SK-N-SH (cell line): ENCODE results near the gene CDK14. TPM values are rescaled to one million over a fixed set of nuclear protein-coding genes. Genes with fewer than 3 reads are reported as not detected.

Experiments used
- CTCF ChIA-PET: fragments of 300-600, 350-600 bp; formaldehyde crosslinking; extraction: SDS; loops from one replicate; lab custom pipeline; 2021; lab: Yijun Ruan, JAX
- POLR2A ChIA-PET: fragments of 350-600 bp; sonication (Branson Sonifier 250); formaldehyde crosslinking; extraction: SDS; loops from one replicate; lab custom pipeline; 2020; ENCODE audit warnings: antibody characterized with exemption, inconsistent platforms; lab: Yijun Ruan, JAX
- DNase-seq: peaks from one replicate; pipeline ENCODE4 v3.0.0; 2012
- H2AFZ ChIP-seq: fragments of 200-600 bp; sonication (generic); 2 replicates; pipeline ENCODE4 v1.8.1; 2016; ENCODE audit warnings: antibody characterized with exemption, mild to moderate bottlenecking, low read depth
- H3F3A ChIP-seq: fragments of 200-600 bp; sonication (generic); replicated peaks from 2 replicates; pipeline ENCODE3; 2016; ENCODE audit warnings: antibody characterized with exemption, mild to moderate bottlenecking; ENCODE audit not compliant: insufficient read depth
- H3K27ac ChIP-seq, 2 experiments: fragments of 200-500 bp in 1 of 2; fragments of 200-600 bp in 1 of 2; sonication (Bioruptor generic) in 1 of 2; sonication (generic), shearing (Covaris generic) in 1 of 2; 2 replicates each; pipeline versions ENCODE4 v1.5.1 to v1.6.1; 2014 to 2016; ENCODE audit warnings: low read depth in 2 of 2, inconsistent platforms in 1 of 2, low read length in 1 of 2, mild to moderate bottlenecking in 1 of 2, mixed read lengths in 1 of 2
- H3K27me3 ChIP-seq: fragments of 200-600 bp; sonication (generic), shearing (Covaris generic); 2 replicates; pipeline ENCODE4 v1.6.1; 2016; ENCODE audit warnings: mixed run types; ENCODE audit not compliant: insufficient read depth
- H3K36me3 ChIP-seq, 2 experiments: fragments of 200-500 bp in 1 of 2; fragments of 200-600 bp in 1 of 2; sonication (Bioruptor generic) in 1 of 2; sonication (generic) in 1 of 2; replicated peaks in 1 of 2; 2 replicates each; pipeline versions ENCODE3 to v1.5.1; 2014 to 2016; ENCODE audit warnings: low read length in 1 of 2, mild to moderate bottlenecking in 1 of 2; ENCODE audit not compliant: insufficient read depth in 2 of 2, control insufficient read depth in 1 of 2
- H3K4me1 ChIP-seq, 2 experiments: fragments of 200-500 bp in 1 of 2; fragments of 200-600 bp in 1 of 2; sonication (Bioruptor generic) in 1 of 2; sonication (generic), shearing (Covaris generic) in 1 of 2; 2 replicates each; pipeline versions ENCODE4 v1.5.1 to v1.6.1; 2014 to 2016; ENCODE audit warnings: low read depth in 1 of 2, low read length in 1 of 2, mixed run types in 1 of 2; ENCODE audit not compliant: insufficient read depth in 2 of 2, control insufficient read depth in 1 of 2
- H3K4me2 ChIP-seq: fragments of 200-600 bp; sonication (generic), shearing (Covaris generic); 2 replicates; pipeline ENCODE4 v1.6.1; 2017; ENCODE audit warnings: mixed run types
- H3K4me3 ChIP-seq, 2 experiments: fragments of 200-500 bp in 1 of 2; fragments of 200-600 bp in 1 of 2; sonication (Bioruptor generic) in 1 of 2; sonication (generic), shearing (Covaris generic) in 1 of 2; 2 replicates each; pipeline versions ENCODE4 v1.5.1 to v1.8.1; 2014 to 2016; ENCODE audit warnings: low read depth in 2 of 2, inconsistent platforms in 1 of 2, low read length in 1 of 2, mild to moderate bottlenecking in 1 of 2, mixed read lengths in 1 of 2, moderate library complexity in 1 of 2
- H3K79me2 ChIP-seq: fragments of 200-600 bp; sonication (generic); 2 replicates; pipeline ENCODE4 v1.8.1; 2017; ENCODE audit warnings: mild to moderate bottlenecking; ENCODE audit not compliant: insufficient read depth
- H3K9ac ChIP-seq: fragments of 200-600 bp; sonication (generic); 2 replicates; pipeline ENCODE4 v1.6.1; 2017; ENCODE audit warnings: mixed run types
- H3K9me2 ChIP-seq: fragments of 200-600 bp; sonication (generic); 2 replicates; pipeline ENCODE4 v1.6.1; 2017; ENCODE audit warnings: mixed run types
- H3K9me3 ChIP-seq: fragments of 200-600 bp; sonication (generic); 2 replicates; pipeline ENCODE4 v1.6.1; 2017; ENCODE audit warnings: mixed run types, mild to moderate bottlenecking, moderate library complexity
- H4K20me1 ChIP-seq: fragments of 200-600 bp; sonication (generic); 2 replicates; pipeline ENCODE4 v1.6.1; 2017; ENCODE audit warnings: mild to moderate bottlenecking, mixed run types; ENCODE audit not compliant: insufficient read depth
- CHD2 ChIP-seq: fragments of 150-350 bp; IDR thresholded peaks from 2 replicates; pipeline ENCODE4 v1.6.1; 2018; ENCODE audit warnings: low read length; ENCODE audit not compliant: partially characterized antibody
- CTCF ChIP-seq: fragments of 200-600 bp; sonication (generic); IDR thresholded peaks from 2 replicates; pipeline ENCODE4 v1.6.1; 2017; ENCODE audit warnings: antibody characterized with exemption, mild to moderate bottlenecking, moderate library complexity
- EP300 ChIP-seq, 2 experiments: IDR thresholded peaks; 2 replicates each; pipeline versions ENCODE4 v1.4.0 to v1.6.1; 2012; ENCODE audit warnings: borderline replicate concordance in 1 of 2, low read depth in 1 of 2, low read length in 1 of 2
- EZH2phosphoT487 ChIP-seq: fragments of 200-600 bp; sonication (generic); IDR thresholded peaks from 2 replicates; pipeline ENCODE4 v1.6.1; 2017; ENCODE audit warnings: low read depth, mixed run types, mild to moderate bottlenecking, antibody characterized with exemption, moderate library complexity, borderline replicate concordance
- FOSL2 ChIP-seq: IDR thresholded peaks from 2 replicates; pipeline ENCODE4 v1.4.0; 2012; ENCODE audit warnings: low read depth, mild to moderate bottlenecking, moderate library complexity, borderline replicate concordance
- FOXM1 ChIP-seq: IDR thresholded peaks from 2 replicates; pipeline ENCODE4 v1.4.0; 2012; ENCODE audit warnings: low read depth, mild to moderate bottlenecking
- GABPA ChIP-seq: IDR thresholded peaks from 2 replicates; pipeline ENCODE4 v1.4.0; 2012; ENCODE audit warnings: low read depth, mild to moderate bottlenecking
- MEF2A ChIP-seq: IDR thresholded peaks from 2 replicates; pipeline ENCODE4 v1.4.0; 2012; ENCODE audit warnings: low read depth, borderline replicate concordance
- MXI1 ChIP-seq: IDR thresholded peaks from 2 replicates; pipeline ENCODE4 v1.6.1; 2012; ENCODE audit warnings: mild to moderate bottlenecking, low read depth, low read length, improper control_type of control experiment
- POLR2AphosphoS5 ChIP-seq: IDR thresholded peaks from 2 replicates; pipeline ENCODE4 v1.6.1; 2012; ENCODE audit warnings: low read depth, low read length
- RCOR1 ChIP-seq: fragments of 150-350 bp; IDR thresholded peaks from 2 replicates; pipeline ENCODE4 v1.6.1; 2017; ENCODE audit warnings: antibody characterized with exemption, low read length
- REST ChIP-seq: IDR thresholded peaks from 2 replicates; pipeline ENCODE4 v1.6.1; 2012; ENCODE audit warnings: mild to moderate bottlenecking, low read depth, low read length, moderate library complexity
- RXRA ChIP-seq: IDR thresholded peaks from 2 replicates; pipeline ENCODE4 v1.4.0; 2012; ENCODE audit warnings: low read depth, mild to moderate bottlenecking, borderline replicate concordance
- SIN3A ChIP-seq: IDR thresholded peaks from 2 replicates; pipeline ENCODE4 v1.6.1; 2012; ENCODE audit warnings: low read depth, mild to moderate bottlenecking, low read length, moderate library complexity, borderline replicate concordance
- SMC3 ChIP-seq: IDR thresholded peaks from 2 replicates; pipeline ENCODE4 v1.6.1; 2012; ENCODE audit warnings: low read depth, low read length, improper control_type of control experiment
- TAF1 ChIP-seq: IDR thresholded peaks from 2 replicates; pipeline ENCODE4 v1.6.1; 2012; ENCODE audit warnings: low read depth, mild to moderate bottlenecking, low read length, moderate library complexity, borderline replicate concordance
- TCF12 ChIP-seq: IDR thresholded peaks from 2 replicates; pipeline ENCODE4 v1.4.0; 2012
- TEAD4 ChIP-seq: IDR thresholded peaks from 2 replicates; pipeline ENCODE4 v1.4.0; 2012; ENCODE audit warnings: mild to moderate bottlenecking, borderline replicate concordance; ENCODE audit not compliant: insufficient read depth
- USF1 ChIP-seq: IDR thresholded peaks from 2 replicates; pipeline ENCODE4 v1.4.0; 2012; ENCODE audit warnings: low read depth, borderline replicate concordance
- USF2 ChIP-seq: fragments of 150-350 bp; IDR thresholded peaks from 2 replicates; pipeline ENCODE4 v1.6.1; 2017; ENCODE audit warnings: antibody characterized with exemption, low read length, low read depth, borderline replicate concordance
- ZBTB33 ChIP-seq: IDR thresholded peaks from 2 replicates; pipeline ENCODE4 v1.4.0; 2012; ENCODE audit warnings: low read depth, borderline replicate concordance
- polyA plus RNA-seq, 3 experiments: library from polyadenylated mRNA; depleted of rRNA; stranded (reverse); fragments of >200 nt; gene quantifications; 2 replicates each; pipeline ENCODE4 v1.2.3, GENCODE V29; 2012

The CDK14 gene
- polyA plus RNA-seq, 1 of the 3 experiments (the other 2 are of a cell fraction): 13.9 TPM

GRCh38 chr7:91193141-91193540, 597.0 kb downstream of the CDK14 start (continued):
- no peak for TF ChIP-seq USF1
- TF ChIP-seq TEAD4: no peak
- TF ChIP-seq POLR2AphosphoS5: no peak
- TF ChIP-seq FOSL2: peak; percentile 51; the same call in 1 of the 2 replicates
- no peak for TF ChIP-seq ZBTB33
- TF ChIP-seq RXRA: peak; percentile 11; the same call in 1 of the 2 replicates
- no peak for TF ChIP-seq CHD2

- no peak overlapping the region for H3K4me3 ChIP-seq
- H3K36me3 ChIP-seq: peaks cover 0 to under 1% of the 10 kb centered on the region in 2 experiments
- H3K9me2 ChIP-seq: no peaks in the 10 kb centered on the region
- DNase-seq: no peak
- H3F3A ChIP-seq: peaks cover 7% of the 10 kb centered on the region
- peaks cover 5 to 8% of the 10 kb centered on the region in 2 experiments; a peak in 3 of 4 replicates for H3K4me1 ChIP-seq
- no peak overlapping the region for H2AFZ ChIP-seq
- H3K9ac ChIP-seq: no peak overlapping the region
- H3K79me2 ChIP-seq: no peaks in the 10 kb centered on the region
- no peak overlapping the region for H3K27ac ChIP-seq
- H4K20me1 ChIP-seq: no peaks in the 10 kb centered on the region
- H3K9me3 ChIP-seq: no peaks in the 10 kb centered on the region
- H3K27me3 ChIP-seq: no peaks in the 10 kb centered on the region
- H3K4me2 ChIP-seq: no peak overlapping the region
- TF ChIP-seq GABPA: no peak
- no peak for TF ChIP-seq TCF12
- no peak for TF ChIP-seq MXI1
- no peak for TF ChIP-seq FOSL2
- no peak for TF ChIP-seq MEF2A
- no peak for TF ChIP-seq EP300 (IDR thresholded peaks at IDR 0.05; ENCODE audit: borderline replicate concordance in 1 of 2, low read depth in 1 of 2, low read length in 1 of 2)
- no peak for TF ChIP-seq SMC3
- TF ChIP-seq TEAD4: no peak
- TF ChIP-seq CTCF: no peak
- TF ChIP-seq EZH2phosphoT487: no peak
- TF ChIP-seq SIN3A: no peak
- no peak for TF ChIP-seq FOXM1
- no peak for TF ChIP-seq TAF1
- no peak for TF ChIP-seq RCOR1
- TF ChIP-seq USF2: no peak
- no peak for TF ChIP-seq USF1
- no peak for TF ChIP-seq REST
- ChIA-PET CTCF (interaction anchor here (0.9 kb wide), 2 partner anchors 12 to 105 kb away, joined by 3 read pairs; no protein-coding TSS in a partner anchor), POLR2A (no interaction called here)
Measured at GRCh38 chr7:91194841-91195240, 598.7 kb downstream of the CDK14 start.
